Anterior cingulate cortex (tissue), 58 donors: Measurements from ENCODE around the gene GALM.
"Not testable (repeated sequence)": the region's sequence is repeated elsewhere in the genome, so short reads cannot be mapped to it uniquely, and the experiment has no call there.

Experiments
- DNase-seq, 58 donors: peaks; one replicate each; lab custom pipeline; 2025; lab: John Stamatoyannopoulos, UW

Gene GALM

DNA sequence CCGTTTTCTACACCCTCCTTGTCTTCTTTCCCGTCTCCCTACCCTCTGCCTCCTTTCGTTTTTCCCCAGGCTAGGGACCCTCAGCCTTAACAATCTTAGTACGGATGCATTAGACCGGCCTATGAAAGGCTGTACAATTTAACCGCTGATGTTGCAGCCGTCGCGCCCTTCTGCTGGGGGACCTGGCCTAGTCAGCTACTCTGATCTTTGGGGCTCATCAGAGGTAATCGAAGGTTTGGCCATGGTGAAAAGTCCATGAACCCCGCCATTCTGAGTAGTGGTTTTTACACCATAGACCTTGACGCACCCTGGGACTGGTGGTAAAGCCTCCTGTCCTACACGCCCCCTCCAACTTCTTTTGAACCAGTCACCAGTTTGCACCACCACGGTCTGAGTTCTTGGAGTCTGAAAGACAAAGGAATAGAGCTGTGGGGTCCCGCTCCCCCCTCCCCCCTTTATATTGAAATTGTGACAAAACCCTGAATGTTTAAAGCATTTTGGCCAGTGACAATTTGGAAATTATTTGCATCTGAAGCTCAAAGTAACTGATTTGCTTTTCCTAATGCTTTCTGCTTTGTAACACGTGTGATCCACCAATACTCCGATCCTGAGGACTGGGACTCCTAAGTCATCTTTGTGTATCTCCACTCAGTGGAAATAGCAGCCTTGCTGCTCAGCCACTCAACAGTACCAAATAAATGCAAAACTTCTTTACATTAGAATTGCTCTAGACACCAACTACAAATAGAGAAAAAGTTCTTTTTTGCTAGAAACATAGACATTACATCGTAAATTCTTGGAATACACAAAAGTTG is 85.9 kb downstream of the GALM start:
- peak in 3 of 58 donors; percentile 35 to 49 (median 43) for DNase-seq

DNA sequence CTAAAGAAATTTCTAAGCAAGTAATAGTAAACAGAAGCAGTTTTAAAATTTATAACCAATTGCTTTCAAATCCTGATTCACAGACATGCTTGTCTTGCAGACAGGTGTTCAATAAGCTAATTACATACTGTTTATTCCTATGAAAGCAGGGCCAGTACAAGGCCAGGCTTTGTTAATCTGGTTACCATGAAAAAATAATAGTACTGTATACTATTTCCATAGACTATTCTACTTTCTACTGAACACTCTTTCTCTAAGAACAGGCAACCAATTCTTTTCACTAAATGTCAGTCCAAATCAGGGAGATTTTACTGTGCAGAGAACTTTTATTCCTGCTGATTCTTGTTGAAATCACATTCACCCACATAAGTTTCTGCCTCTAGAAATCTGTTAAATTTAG is 88.1 kb downstream of the GALM start:
- DNase-seq: no peak

DNA sequence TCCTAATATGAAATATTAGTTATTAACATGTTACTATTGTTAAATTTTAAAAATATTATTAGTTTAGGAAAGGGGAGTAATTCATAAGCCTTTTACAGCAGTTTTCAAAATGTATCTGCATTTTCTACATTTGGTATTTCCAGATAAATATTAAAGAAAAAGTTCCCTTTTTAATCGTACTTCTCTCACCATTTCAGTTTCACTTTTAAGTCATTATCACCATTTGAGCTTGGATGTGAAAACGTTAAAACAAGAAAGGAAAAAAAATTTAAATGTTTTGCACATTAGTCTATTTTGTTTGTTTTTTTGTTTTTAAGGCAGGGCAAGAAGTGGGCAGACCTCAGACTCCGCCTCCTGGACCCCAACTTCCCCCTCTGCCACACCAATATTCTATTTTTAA is 88.6 kb downstream of the GALM start:
- no peak for DNase-seq

- not testable (repeated sequence) for DNase-seq
Observed at GRCh38 chr2:38755891-38756290, 90.0 kb downstream of the GALM start.

DNA sequence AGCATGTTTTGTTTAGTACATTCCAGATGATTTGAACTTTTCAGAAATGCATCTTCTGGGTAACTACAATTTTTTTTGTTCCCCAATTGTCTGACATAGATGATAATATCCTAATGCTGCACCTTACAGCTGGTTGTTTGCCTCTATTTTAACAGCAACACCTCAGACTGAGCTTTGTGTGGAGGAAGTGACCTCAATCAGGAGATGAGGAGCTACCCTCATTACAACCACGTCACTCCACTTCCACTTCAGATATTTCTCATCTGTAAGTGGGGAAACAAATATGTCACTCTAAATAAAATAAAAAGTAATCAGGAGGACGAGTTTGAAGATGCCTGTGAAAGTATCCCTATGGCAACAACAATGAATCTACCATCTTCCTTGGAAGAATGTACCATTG is 97.3 kb downstream of the GALM start:
- no peak for DNase-seq

DNA sequence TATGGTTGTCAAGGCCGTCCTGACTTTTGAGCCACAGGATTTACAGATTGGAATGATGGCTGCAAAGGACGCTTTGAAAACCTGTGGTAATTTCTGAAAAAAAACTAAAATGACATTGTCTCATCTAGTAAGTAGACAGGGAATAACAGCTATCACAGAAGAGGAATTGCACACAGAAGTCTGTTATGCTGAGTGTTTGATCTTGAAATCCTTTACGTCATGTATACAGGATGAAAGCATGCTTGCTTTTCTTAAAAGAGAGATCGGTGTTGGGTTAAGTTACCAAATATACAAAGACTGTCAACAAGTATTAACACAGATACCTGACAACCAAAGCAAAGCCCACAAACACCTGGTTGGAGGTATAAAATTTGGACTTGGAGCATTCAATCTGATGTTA is 97.8 kb downstream of the GALM start:
- no peak for DNase-seq

- DNase-seq: no peak
Observed at GRCh38 chr2:38765149-38765548, 99.2 kb downstream of the GALM start.

DNA sequence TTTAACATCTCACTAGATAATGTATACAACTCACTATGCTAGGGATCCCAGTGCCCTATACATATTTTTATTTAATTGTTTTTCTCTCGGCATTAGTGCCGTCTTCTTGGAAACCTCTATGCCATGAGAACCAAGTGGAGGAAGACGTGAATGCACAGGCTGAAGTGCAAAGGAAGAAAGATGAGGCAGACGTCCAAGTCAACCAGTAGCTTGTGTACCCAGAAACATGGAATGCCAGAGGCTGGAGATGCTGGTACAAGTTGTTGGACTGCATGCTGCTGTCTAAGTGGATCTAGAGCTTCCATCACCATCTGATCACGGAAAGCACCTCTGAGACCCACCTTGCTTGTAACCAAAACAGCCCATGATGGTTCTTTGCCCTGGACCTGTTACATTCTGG is 99.6 kb downstream of the GALM start:
- DNase-seq: no peak

DNA sequence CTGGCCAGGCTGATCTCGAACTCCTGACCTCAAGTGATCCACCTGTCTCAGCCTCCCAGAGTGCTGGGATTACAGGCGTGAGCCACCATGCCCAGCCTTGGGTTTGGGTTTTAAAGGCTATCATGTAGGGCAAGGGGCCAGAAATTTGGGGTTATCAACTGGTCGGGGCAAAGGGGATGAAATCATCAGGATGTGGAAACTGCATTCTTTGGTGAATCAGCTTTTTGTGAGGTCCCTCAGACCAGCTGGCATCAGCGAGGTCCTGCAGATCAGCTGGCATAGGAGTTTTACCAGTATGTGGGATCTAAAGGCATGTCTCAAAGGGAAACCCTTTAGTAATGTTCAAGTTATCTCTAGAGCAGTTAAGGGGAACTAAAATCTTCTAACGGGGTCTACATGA is 105.7 kb downstream of the GALM start:
- DNase-seq: no peak

GRCh38 chr2:38775097-38775920 is 109.4 kb downstream of the GALM start:
- DNase-seq: no peak

DNA sequence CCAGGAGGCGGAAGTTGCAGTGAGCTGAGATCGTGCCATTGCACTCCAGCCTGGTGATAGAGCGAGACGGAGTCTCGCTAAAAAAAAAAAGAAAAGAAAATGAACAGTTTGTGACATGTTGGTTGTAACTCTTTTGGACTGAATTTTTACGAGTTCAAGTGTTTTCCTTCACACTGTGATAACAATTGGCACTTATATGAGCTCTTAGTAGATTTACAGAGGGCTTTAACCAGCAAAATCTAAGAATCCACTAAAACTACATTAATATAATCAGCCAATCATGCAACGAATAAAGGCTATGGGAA is 110.0 kb downstream of the GALM start:
- DNase-seq: no peak

DNA sequence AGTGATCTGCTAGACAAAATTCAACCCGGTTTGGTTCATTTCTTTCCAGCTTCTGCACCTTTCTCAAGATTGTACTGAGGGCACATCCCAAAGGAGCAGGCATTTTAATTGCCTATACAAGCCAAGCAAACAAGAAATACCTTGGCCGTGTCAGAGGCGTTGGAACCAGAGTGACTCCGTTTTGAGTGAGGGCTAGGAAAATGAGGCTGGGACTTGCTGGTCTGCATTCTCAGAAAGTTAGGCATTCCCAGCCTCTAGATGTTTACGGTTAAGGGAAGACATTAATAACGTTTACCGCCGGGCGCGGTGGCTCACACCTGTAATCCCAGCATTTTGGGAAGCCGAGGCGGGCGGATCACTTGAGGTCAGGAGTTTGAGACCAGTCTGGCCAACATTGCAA is 110.6 kb downstream of the GALM start:
- DNase-seq: no peak

- no peak for DNase-seq
Observed at GRCh38 chr2:38778687-38779082, 112.8 kb downstream of the GALM start.

DNA sequence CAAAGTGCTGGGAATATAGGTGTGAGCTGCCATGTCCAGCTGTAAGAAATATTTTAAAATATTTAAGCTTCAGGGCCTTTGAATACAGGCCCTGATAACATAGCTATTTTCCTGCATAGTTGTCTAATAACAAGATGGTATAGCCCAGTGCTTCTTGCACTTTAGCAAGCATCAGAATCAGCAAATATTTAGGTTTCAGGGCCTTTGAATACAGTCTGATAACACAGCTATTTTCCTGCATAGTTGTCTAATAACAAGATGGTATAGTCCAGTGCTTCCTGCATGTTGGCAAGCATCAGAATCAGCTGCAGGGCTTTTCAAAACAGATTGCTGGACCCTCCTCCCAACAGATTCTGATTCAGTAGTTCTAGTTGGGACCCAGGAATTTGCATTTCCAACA is 117.7 kb downstream of the GALM start:
- no peak for DNase-seq
